Activated T-cell treated with anti-CD3 and anti-CD28 coated beads, Interleukin-2, amount 50 U/mL, for 72 hours (primary cell): ENCODE measurements around the gene HOXC6. TPM values are rescaled to one million over a fixed set of nuclear protein-coding genes. Genes with fewer than 3 reads are reported as not detected.

Experiments used
- ATAC-seq, 2 donors: fragments of 150-1000 bp; cut with Tn5 transposase; replicated peaks in 1 of 2; 2 replicates each; pipeline ENCODE4 v1.10.0; 2021; ENCODE audit warnings: moderate library complexity in 2 of 2, mild to moderate bottlenecking in 1 of 2
- DNase-seq, 2 donors: peaks; one replicate each; pipeline ENCODE4 v3.0.0; 2021 to 2022; ENCODE audit warnings: mixed read lengths in 1 of 2
- H3K27ac Mint-ChIP-seq: one replicate; pipeline ENCODE4 v1.8.0; 2022; ENCODE audit warnings: mild to moderate bottlenecking, moderate library complexity, mixed read lengths
- H3K27me3 Mint-ChIP-seq: one replicate; pipeline ENCODE4 v1.8.0; 2022; ENCODE audit warnings: low read depth, mixed read lengths
- H3K36me3 Mint-ChIP-seq, 2 donors: one replicate each; pipeline ENCODE4 v1.8.0; 2022; ENCODE audit warnings: mixed read lengths in 2 of 2, mild to moderate bottlenecking in 1 of 2; ENCODE audit not compliant: insufficient read depth in 2 of 2
- H3K4me1 Mint-ChIP-seq: one replicate; pipeline ENCODE4 v1.8.0; 2022; ENCODE audit warnings: low read depth, mixed read lengths
- H3K4me3 Mint-ChIP-seq, 2 donors: one replicate each; pipeline ENCODE4 v1.8.0; 2022; ENCODE audit warnings: mild to moderate bottlenecking in 2 of 2, mixed read lengths in 2 of 2, moderate library complexity in 2 of 2
- H3K9me3 Mint-ChIP-seq, 2 donors: one replicate each; pipeline ENCODE4 v1.8.0; 2022; ENCODE audit warnings: mixed read lengths in 2 of 2
- total RNA-seq, 2 donors: library from RNA; stranded (reverse); gene quantifications; one replicate each; pipeline ENCODE4 v1.2.3, GENCODE V29; 2022

Gene HOXC6
- total RNA-seq, 2 donors from 2014 or later: not detected

GRCh38 chr12:54018468-54018984 is 9.7 kb upstream of the HOXC6 start:
- H3K4me3 Mint-ChIP-seq: peak overlapping the region; percentile 80 to 93
- peaks cover 75% of the 10 kb centered on the region for H3K27me3 Mint-ChIP-seq
- ATAC-seq (no peak), DNase-seq (no peak)
- no peak overlapping the region for H3K27ac Mint-ChIP-seq
- no peaks in the 10 kb centered on the region for H3K9me3 Mint-ChIP-seq
- peaks cover 40% of the 10 kb centered on the region for H3K4me1 Mint-ChIP-seq
- no peaks in the 10 kb centered on the region for H3K36me3 Mint-ChIP-seq

GRCh38 chr12:54019091-54019811 is 9.0 kb upstream of the HOXC6 start:
- DNase-seq: no peak
- Mint-ChIP-seq H3K27ac (no peak overlapping the region), H3K9me3 (no peaks in the 10 kb centered on the region), H3K4me1 (peaks cover 36% of the 10 kb centered on the region), H3K4me3 (peak overlapping the region; percentile 9 to 56), H3K36me3 (no peaks in the 10 kb centered on the region), H3K27me3 (peaks cover 75% of the 10 kb centered on the region)
- ATAC-seq: no peak

GRCh38 chr12:54019924-54020590 is 8.2 kb upstream of the HOXC6 start:
- no peak overlapping the region for H3K27ac Mint-ChIP-seq

GRCh38 chr12:54020591-54021405 is 7.4 kb upstream of the HOXC6 start:
- H3K27me3 Mint-ChIP-seq: peaks cover 75% of the 10 kb centered on the region
- H3K4me1 Mint-ChIP-seq: peaks cover 24% of the 10 kb centered on the region
- H3K36me3 Mint-ChIP-seq: no peaks in the 10 kb centered on the region
- no peaks in the 10 kb centered on the region for H3K9me3 Mint-ChIP-seq
- no peak for DNase-seq
- H3K27ac Mint-ChIP-seq: no peak overlapping the region
- H3K4me3 Mint-ChIP-seq: no peak overlapping the region
- no peak for ATAC-seq

More at GRCh38 chr12:54019924-54020590, 8.2 kb upstream of the HOXC6 start:
- peaks cover 28% of the 10 kb centered on the region for H3K4me1 Mint-ChIP-seq
- H3K36me3 Mint-ChIP-seq: no peaks in the 10 kb centered on the region
- ATAC-seq: no peak
- peak overlapping the region; percentile 25 to 58 for H3K4me3 Mint-ChIP-seq
- H3K27me3 Mint-ChIP-seq: peaks cover 75% of the 10 kb centered on the region
- no peak for DNase-seq
- no peaks in the 10 kb centered on the region for H3K9me3 Mint-ChIP-seq

- DNase-seq (no peak), ATAC-seq (no peak)
- H3K27ac Mint-ChIP-seq: no peak overlapping the region
- H3K4me1 Mint-ChIP-seq: peaks cover 24% of the 10 kb centered on the region
- peak overlapping the region in 1 of 2 donors; percentile 46 for H3K4me3 Mint-ChIP-seq
- H3K36me3 Mint-ChIP-seq: no peaks in the 10 kb centered on the region
- H3K27me3 Mint-ChIP-seq: peaks cover 76% of the 10 kb centered on the region
- H3K9me3 Mint-ChIP-seq: no peaks in the 10 kb centered on the region
Observed at GRCh38 chr12:54021432-54022013, 6.7 kb upstream of the HOXC6 start.

GRCh38 chr12:54022960-54023884 is 5.0 kb upstream of the HOXC6 start:
- no peaks in the 10 kb centered on the region for H3K36me3 Mint-ChIP-seq

GRCh38 chr12:54024127-54024526 is 4.1 kb upstream of the HOXC6 start:
- Mint-ChIP-seq H3K9me3 (no peaks in the 10 kb centered on the region), H3K27me3 (peaks cover 92% of the 10 kb centered on the region), H3K36me3 (no peaks in the 10 kb centered on the region), H3K27ac (no peak overlapping the region), H3K4me3 (no peak overlapping the region), H3K4me1 (peaks cover 25% of the 10 kb centered on the region)
- DNase-seq: no peak
- no peak for ATAC-seq

More at GRCh38 chr12:54022960-54023884, 5.0 kb upstream of the HOXC6 start:
- ATAC-seq: no peak
- peaks cover 86% of the 10 kb centered on the region for H3K27me3 Mint-ChIP-seq
- H3K4me3 Mint-ChIP-seq: no peak overlapping the region
- no peak for DNase-seq
- peaks cover 24% of the 10 kb centered on the region for H3K4me1 Mint-ChIP-seq
- H3K9me3 Mint-ChIP-seq: no peaks in the 10 kb centered on the region
- H3K27ac Mint-ChIP-seq: no peak overlapping the region

- ATAC-seq: no peak
Observed at GRCh38 chr12:54024581-54025305, 3.5 kb upstream of the HOXC6 start.

GRCh38 chr12:54025499-54026405 is 2.5 kb upstream of the HOXC6 start:
- no peaks in the 10 kb centered on the region for H3K9me3 Mint-ChIP-seq
- DNase-seq (no peak), ATAC-seq (no peak)
- H3K27ac Mint-ChIP-seq: no peak overlapping the region
- H3K4me3 Mint-ChIP-seq: no peak overlapping the region
- H3K27me3 Mint-ChIP-seq: peaks cover 96% of the 10 kb centered on the region
- no peaks in the 10 kb centered on the region for H3K36me3 Mint-ChIP-seq
- H3K4me1 Mint-ChIP-seq: peaks cover 22% of the 10 kb centered on the region

More at GRCh38 chr12:54024581-54025305, 3.5 kb upstream of the HOXC6 start:
- Mint-ChIP-seq H3K36me3 (no peaks in the 10 kb centered on the region), H3K4me3 (no peak overlapping the region), H3K9me3 (no peaks in the 10 kb centered on the region), H3K4me1 (peaks cover 26% of the 10 kb centered on the region), H3K27me3 (peaks cover 93% of the 10 kb centered on the region), H3K27ac (no peak overlapping the region)
- DNase-seq: no peak

- peak overlapping the region; percentile 57 to 64 for H3K4me3 Mint-ChIP-seq
- no peaks in the 10 kb centered on the region for H3K36me3 Mint-ChIP-seq
- H3K27ac Mint-ChIP-seq: no peak overlapping the region
- no peak for ATAC-seq
- no peaks in the 10 kb centered on the region for H3K9me3 Mint-ChIP-seq
- H3K4me1 Mint-ChIP-seq: peaks cover 22% of the 10 kb centered on the region
- no peak for DNase-seq
- H3K27me3 Mint-ChIP-seq: peaks cover 95% of the 10 kb centered on the region
Observed at GRCh38 chr12:54026640-54027441, 1.4 kb upstream of the HOXC6 start.
